GM13977 (cell line): Measurements from ENCODE around the gene GMIP.
A peak's percentile ranks its signal among the peaks of the same experiment; 100 is the strongest.
"Not testable (repeated sequence)": the region's sequence is repeated elsewhere in the genome, so short reads cannot be mapped to it uniquely, and the experiment has no call there.

Source experiments
- DNase-seq: peaks from one replicate; pipeline ENCODE4 v3.0.0; 2012; ENCODE audit warnings: low spot score
- in situ Hi-C: fragments of 300-500 bp; cut with MboI; formaldehyde crosslinking; loops from one replicate; pipeline ENCODE4 v1.12.0; 2022; ENCODE audit warnings: low sequenced_read_pairs, low pct_unique_long_range_greater_than_20kb, mixed read lengths, inconsistent platforms; ENCODE audit not compliant: unreplicated experiment
- TF ChIP-seq, protein P1 (sequence below): IDR thresholded peaks from 2 replicates; pipeline ENCODE4 v1.5.1; 2012; ENCODE audit warnings: mild to moderate bottlenecking, control low read depth; ENCODE audit not compliant: insufficient read depth; ENCODE audit errors: extremely low read depth, missing control alignments

Gene GMIP

DNA sequence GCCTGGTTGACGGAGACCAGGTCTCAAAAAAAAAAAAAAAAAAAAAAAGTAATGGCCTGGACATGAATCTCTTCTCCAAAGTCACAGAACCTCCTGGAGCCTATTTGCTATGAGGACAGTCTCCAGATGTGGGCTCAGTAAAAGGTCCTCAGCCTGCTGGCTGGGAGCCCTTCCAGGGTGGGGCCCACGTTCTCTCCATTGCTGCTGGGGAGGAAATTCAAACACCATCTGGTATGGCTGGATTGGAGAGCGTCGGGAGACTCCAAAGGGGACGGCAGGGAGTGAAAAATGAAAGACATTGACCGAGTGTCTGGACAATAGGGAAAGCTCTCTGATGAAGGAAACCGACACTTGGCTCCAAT lies 23.6 kb downstream of the GMIP start:
- TF ChIP-seq, protein P1, sequence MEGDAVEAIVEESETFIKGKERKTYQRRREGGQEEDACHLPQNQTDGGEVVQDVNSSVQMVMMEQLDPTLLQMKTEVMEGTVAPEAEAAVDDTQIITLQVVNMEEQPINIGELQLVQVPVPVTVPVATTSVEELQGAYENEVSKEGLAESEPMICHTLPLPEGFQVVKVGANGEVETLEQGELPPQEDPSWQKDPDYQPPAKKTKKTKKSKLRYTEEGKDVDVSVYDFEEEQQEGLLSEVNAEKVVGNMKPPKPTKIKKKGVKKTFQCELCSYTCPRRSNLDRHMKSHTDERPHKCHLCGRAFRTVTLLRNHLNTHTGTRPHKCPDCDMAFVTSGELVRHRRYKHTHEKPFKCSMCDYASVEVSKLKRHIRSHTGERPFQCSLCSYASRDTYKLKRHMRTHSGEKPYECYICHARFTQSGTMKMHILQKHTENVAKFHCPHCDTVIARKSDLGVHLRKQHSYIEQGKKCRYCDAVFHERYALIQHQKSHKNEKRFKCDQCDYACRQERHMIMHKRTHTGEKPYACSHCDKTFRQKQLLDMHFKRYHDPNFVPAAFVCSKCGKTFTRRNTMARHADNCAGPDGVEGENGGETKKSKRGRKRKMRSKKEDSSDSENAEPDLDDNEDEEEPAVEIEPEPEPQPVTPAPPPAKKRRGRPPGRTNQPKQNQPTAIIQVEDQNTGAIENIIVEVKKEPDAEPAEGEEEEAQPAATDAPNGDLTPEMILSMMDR, result no peak
- DNase-seq, result no peak
- in situ Hi-C loops, result no loop called here

DNA sequence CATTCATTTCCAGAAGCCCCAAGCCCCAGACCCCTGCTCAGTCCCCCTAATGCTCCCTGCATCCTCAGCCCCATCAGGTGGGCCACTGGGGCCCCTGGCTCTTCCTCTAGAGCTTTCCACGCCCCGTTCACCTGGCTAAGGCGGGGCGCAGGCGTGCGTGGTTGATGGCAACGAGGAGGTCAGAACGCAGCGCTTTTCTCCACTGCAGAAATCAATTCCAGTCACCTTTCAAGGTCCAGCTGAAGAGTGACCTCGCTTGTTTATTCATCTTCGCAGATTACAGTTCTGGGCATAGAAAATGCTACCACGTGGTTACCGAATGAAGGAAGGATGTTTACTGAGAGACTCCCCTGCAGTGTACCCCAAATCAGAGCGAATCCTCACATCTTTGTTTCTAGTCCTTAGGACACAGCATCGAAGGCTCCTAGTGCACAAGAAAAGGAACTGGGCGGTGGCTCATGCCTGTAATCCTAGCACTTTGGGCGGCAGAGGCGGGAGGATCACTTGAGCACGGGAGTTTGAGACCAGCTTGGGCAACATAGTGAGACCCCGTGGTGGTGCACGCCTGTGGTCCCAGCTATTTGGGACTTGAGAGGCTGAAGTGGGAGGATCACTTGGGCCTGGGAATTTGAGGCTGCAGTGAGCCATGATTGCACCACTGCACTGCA lies 24.1 kb downstream of the GMIP start:
- DNase-seq, result no peak
- in situ Hi-C loops, result no loop called here
- TF ChIP-seq, protein P1, result no peak

DNA sequence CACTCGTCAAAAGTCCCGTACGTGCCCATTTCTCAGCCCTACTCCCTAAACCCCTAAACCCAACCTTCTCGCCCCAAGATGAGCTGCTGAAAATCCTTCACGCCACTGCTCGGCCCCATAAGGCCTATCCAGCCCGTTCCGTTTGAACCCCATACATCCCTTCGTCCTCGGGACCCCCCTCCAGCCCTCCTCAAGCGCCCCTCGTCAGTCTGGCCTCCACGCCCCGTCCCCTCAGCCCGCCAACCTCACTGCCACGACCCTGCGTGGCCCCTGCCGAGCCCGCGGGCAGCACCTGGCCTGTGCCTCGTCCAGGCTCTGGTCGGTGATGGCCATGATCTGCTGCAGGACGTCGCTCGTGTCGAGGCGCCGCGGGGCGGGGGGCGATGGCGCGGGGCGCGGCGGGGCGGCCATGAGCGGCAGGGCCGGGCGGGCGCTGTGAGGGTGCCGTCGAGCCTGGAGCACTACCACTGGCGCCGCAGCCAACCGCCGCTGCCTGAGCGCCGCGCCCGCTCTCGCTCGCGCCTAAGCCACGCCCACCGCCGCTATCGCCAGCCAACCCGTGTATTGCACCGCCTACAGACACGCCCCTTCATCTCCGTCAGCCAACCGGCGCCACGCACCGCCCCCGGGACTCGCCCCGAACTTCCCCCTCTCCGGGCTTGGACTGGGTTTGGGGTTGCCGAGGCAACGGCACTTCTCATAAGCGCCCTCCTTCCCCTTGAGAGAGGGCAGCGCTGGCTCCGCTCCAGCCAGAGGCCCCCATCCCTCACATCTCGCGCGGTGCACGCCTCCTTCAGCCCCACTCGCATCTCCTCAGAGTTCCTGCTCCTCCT lies 25.0 kb downstream of the GMIP start, which contains the start of gene PBX4:
Gene PBX4, minus strand, starts transcription at position 469 of the 833 bp plus-strand sequence. Its CDS starts 58 bp downstream, at position 411.
- in situ Hi-C loops, result no loop called here
- TF ChIP-seq, protein P1, result no peak
- peak; percentile 99 for DNase-seq

DNA sequence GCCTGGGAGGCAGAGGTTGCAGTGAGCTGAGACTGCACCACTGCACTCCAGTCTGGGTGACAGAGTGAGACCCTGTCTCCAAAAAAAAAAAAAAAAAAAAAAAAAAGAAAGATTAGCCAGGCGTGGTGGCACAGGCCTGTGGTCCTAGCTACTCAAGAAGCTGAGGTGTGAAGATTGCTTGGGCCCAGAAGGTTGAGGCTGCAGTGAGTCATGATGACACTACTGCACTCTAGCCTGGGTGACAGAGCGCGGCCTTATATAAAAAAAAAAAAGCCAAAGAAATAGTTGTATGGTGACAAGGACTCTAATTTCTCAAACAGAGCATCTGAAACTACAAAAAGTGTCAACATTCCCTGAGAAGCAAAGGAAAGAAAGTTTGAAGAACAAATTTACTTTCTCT lies 28.4 kb downstream of the GMIP start:
- in situ Hi-C loops, result no loop called here
- DNase-seq, result no peak

DNA sequence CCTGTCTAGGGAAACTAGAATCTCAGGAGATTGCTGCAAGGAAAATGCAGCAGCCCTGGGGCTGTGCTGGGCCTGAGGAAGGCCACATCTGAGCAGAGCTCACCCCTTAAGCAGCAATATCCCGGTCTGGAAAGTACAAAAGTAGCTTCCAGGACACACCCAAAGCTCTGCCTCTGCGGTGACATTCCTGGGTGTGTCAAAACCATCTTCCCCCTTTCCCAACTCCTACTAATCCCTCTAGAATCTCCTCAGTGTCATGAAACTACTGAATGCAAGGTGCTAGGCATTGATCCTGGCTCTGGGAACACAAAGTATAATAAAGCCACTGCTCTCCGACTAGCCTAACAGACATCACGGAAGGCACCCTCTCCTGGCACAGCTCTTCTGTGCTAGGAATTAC lies 30.0 kb downstream of the GMIP start:
- TF ChIP-seq, protein P1, result no peak
- DNase-seq, result no peak
- in situ Hi-C loops, result no loop called here

More for the DNA sequence above, 28.4 kb downstream of the GMIP start:
- TF ChIP-seq, protein P1, result no peak

DNA sequence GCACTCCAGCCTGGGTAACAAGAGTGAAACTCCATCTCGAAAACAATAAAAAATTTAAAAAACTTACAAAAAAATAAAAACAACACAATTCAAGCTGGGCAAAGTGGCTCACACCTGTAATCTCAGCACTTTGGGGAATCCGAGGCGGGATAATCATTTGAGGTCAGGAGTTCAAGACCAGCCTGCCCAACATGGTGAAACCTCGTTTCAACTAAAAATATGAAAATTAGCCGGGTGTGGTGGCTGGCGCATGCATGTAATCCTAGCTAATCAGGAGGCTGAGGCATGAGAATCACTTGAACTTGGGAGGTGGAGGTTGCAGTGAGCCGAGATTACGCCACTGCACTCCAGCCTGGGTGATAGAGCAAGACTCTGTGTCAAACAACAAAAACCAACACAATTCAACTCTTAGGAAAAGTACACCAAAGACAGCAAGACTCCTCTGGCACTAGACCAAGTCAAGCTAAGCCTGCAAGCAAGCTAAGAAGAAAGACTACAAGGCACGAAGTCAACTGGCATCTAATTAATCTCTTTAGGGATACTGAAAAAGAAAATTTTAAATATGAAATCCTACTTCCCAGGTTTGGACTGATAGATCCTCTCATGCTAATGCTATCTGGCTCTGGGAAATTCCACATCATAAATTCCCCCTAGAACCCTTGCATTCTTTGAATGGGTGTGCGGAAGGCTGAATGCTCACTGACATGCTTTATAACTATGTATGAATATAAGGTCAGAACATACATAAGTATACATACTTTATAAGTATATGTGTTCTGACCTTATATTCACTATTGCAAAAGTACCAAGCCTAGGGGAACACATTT lies 32.9 kb downstream of the GMIP start:
- DNase-seq, result no peak
- TF ChIP-seq, protein P1, result no peak
- in situ Hi-C loops, result no loop called here

DNA sequence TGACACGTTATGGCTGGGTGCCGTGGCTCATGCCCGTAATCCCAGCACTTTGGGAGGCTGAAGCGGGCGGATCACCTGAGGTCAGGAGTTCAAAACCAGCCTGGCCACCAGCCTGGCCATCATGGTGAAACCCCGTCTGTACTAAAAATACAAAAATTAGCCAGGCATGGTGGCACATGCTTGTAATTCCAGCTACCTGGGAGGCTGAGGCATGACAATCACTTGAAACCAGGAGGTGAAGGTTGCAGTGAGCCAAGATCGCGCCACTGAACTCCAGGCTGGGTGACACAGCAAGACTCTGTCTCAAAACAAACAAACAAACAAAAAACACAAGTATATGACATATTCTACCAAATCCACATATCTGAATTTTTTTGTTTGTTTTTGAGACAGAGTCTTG lies 36.8 kb downstream of the GMIP start:
- DNase-seq, in situ Hi-C loops: not testable (repeated sequence)
